Suprapubic skin (tissue), 3 donors: Measurements from ENCODE around the gene FAM120AOS.

Experiments used
- POLR2A ChIP-seq, 2 donors: fragments of 450-650 bp; IDR thresholded peaks; one replicate each; pipeline ENCODE4 v1.6.1; 2017; ENCODE audit warnings: antibody characterized with exemption in 2 of 2, mild to moderate bottlenecking in 2 of 2, moderate library complexity in 2 of 2
- TF ChIP-seq, protein P1 (sequence below), 2 donors: fragments of 200-600 bp in 1 of 2; fragments of 450-650 bp in 1 of 2; sonication (generic) in 1 of 2; IDR thresholded peaks; one replicate each; pipeline ENCODE4 v1.5.1; 2016 to 2019; ENCODE audit warnings: antibody characterized with exemption in 2 of 2, mild to moderate bottlenecking in 1 of 2, moderate library complexity in 1 of 2

DNA sequence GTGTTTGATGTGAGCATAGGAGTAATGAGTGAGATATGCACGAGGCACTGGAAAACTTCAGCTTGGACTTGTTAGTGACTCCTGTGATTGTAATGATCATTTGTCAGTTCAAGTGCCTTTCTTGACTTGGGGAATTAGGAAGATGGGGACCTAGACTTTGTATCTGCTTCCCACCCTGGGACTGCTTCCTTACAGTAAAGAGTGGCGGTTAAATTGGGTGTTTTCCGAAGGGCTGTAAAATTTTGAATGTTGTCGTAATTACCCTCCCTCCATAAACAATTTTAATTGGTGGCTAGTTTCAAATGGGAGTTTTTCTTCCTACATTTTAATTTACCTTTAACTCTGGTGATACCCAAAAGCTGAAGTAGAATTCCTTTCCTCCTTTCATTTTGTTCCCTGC lies 23.5 kb upstream of the FAM120AOS start:
- TF ChIP-seq POLR2A (IDR thresholded peaks at IDR 0.05): no peak
- TF ChIP-seq, protein P1, sequence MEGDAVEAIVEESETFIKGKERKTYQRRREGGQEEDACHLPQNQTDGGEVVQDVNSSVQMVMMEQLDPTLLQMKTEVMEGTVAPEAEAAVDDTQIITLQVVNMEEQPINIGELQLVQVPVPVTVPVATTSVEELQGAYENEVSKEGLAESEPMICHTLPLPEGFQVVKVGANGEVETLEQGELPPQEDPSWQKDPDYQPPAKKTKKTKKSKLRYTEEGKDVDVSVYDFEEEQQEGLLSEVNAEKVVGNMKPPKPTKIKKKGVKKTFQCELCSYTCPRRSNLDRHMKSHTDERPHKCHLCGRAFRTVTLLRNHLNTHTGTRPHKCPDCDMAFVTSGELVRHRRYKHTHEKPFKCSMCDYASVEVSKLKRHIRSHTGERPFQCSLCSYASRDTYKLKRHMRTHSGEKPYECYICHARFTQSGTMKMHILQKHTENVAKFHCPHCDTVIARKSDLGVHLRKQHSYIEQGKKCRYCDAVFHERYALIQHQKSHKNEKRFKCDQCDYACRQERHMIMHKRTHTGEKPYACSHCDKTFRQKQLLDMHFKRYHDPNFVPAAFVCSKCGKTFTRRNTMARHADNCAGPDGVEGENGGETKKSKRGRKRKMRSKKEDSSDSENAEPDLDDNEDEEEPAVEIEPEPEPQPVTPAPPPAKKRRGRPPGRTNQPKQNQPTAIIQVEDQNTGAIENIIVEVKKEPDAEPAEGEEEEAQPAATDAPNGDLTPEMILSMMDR (IDR thresholded peaks at IDR 0.05): no peak
